ENCODE measurements around the gene TRAK1.

- no peak for TF ChIP-seq CTCF (IDR thresholded peaks at IDR 0.05 in 8 of 11, conservative IDR thresholded peaks at IDR 0.05 in 3 of 11)
- TF ChIP-seq POLR2A (IDR thresholded peaks at IDR 0.05), result no peak
Observed at GRCh38 chr3:42070089-42070488, 21.1 kb upstream of the TRAK1 start.
